Retinal pigment epithelial cell (primary cell): ENCODE measurements around the gene SAXO2.
A peak's percentile ranks its signal among the peaks of the same experiment; 100 is the strongest.
"Not testable (repeated sequence)": the region's sequence is repeated elsewhere in the genome, so short reads cannot be mapped to it uniquely, and the experiment has no call there.

Experiments
- DNase-seq: peaks from one replicate; pipeline ENCODE4 v3.0.0-alpha.2; 2010; ENCODE audit warnings: low read depth
- H3K4me3 ChIP-seq: 2 replicates; pipeline ENCODE4 v1.5.1; 2011; ENCODE audit warnings: mild to moderate bottlenecking, low read length, control low read depth, moderate library complexity
- CTCF ChIP-seq: conservative IDR thresholded peaks from 2 replicates; pipeline ENCODE4 v1.5.1; 2011; ENCODE audit warnings: low read depth, low read length, control low read depth, inconsistent platforms

SAXO2 gene

GRCh38 chr15:82262422-82263026 lies at the start of gene SAXO2, which contains the start of gene EFL1:
TSS of gene SAXO2 (plus strand) at chr15:82262818. CDS start at chr15:82262880, 62 bp downstream.
TSS of gene EFL1 (minus strand) at chr15:82262734. CDS start at chr15:82261778, 956 bp downstream.
- peak within 1 kb of the TSS; percentile 78 for H3K4me3 ChIP-seq
- TF ChIP-seq CTCF, result no peak
- DNase-seq, result peak; percentile 43

GRCh38 chr15:82216092-82216491 lies 46.5 kb upstream of the SAXO2 start:
- H3K4me3 ChIP-seq, DNase-seq: not testable (repeated sequence)

GRCh38 chr15:82221535-82221934 lies 41.1 kb upstream of the SAXO2 start:
- peak; percentile 52 for TF ChIP-seq CTCF
- not testable (repeated sequence) for DNase-seq, H3K4me3 ChIP-seq

GRCh38 chr15:82228750-82229149 lies 33.9 kb upstream of the SAXO2 start:
- DNase-seq, result no peak
- TF ChIP-seq CTCF, result no peak
- no peak overlapping the region for H3K4me3 ChIP-seq

GRCh38 chr15:82231233-82231632 lies 31.4 kb upstream of the SAXO2 start:
- TF ChIP-seq CTCF, result no peak
- H3K4me3 ChIP-seq, result no peak overlapping the region
- no peak for DNase-seq

GRCh38 chr15:82231842-82232241 lies 30.8 kb upstream of the SAXO2 start:
- DNase-seq, result no peak
- TF ChIP-seq CTCF, result no peak
- no peak overlapping the region for H3K4me3 ChIP-seq

GRCh38 chr15:82237944-82238534 lies 24.6 kb upstream of the SAXO2 start:
- not testable (repeated sequence) for H3K4me3 ChIP-seq, DNase-seq

GRCh38 chr15:82239685-82240391 lies 22.8 kb upstream of the SAXO2 start:
- TF ChIP-seq CTCF, result no peak
- no peak for DNase-seq
- H3K4me3 ChIP-seq, result no peak overlapping the region

- not testable (repeated sequence) for H3K4me3 ChIP-seq, DNase-seq
These were observed 20.6 kb upstream of the SAXO2 start for GRCh38 chr15:82241836-82242499.

GRCh38 chr15:82243644-82244043 lies 19.0 kb upstream of the SAXO2 start:
- H3K4me3 ChIP-seq, DNase-seq: not testable (repeated sequence)

- not testable (repeated sequence) for H3K4me3 ChIP-seq, DNase-seq
These were observed 16.7 kb upstream of the SAXO2 start for GRCh38 chr15:82245956-82246355.
